ENCODE results near the gene TTLL11.

The TTLL11 gene

GRCh38 chr9:121917375-121918335 lies 175.5 kb downstream of the TTLL11 start:
- Histone ChIP-seq H3K4me1 (ENCODE audit: insufficient read depth, poor library complexity, severe bottlenecking) (peaks cover 12% of the 10 kb centered on the region), H3K36me3 (ENCODE audit: low read depth) (peaks cover 9% of the 10 kb centered on the region), H3K27ac (ENCODE audit: poor library complexity, severe bottlenecking) (no peak overlapping the region), H3K4me3 (ENCODE audit: severe bottlenecking) (no peak overlapping the region), H3K27me3 (ENCODE audit: insufficient read depth, poor library complexity, severe bottlenecking) (no peaks in the 10 kb centered on the region), H3K9me3 (ENCODE audit: severe bottlenecking) (no peaks in the 10 kb centered on the region)
- DNase-seq (ENCODE audit: low spot score) (no peak), ATAC-seq (ENCODE audit: low read depth) (no peak)
- no peak for TF ChIP-seq CTCF (IDR thresholded peaks at IDR 0.05; ENCODE audit: poor library complexity, severe bottlenecking)

- peaks cover 9% of the 10 kb centered on the region; the same call in 1 of the 2 replicates for H3K36me3 ChIP-seq (ENCODE audit: low read depth)
- peaks cover 12% of the 10 kb centered on the region for H3K4me1 ChIP-seq (ENCODE audit: insufficient read depth, poor library complexity, severe bottlenecking)
- ATAC-seq (ENCODE audit: low read depth): no peak
These were observed 177.8 kb downstream of the TTLL11 start for GRCh38 chr9:121915304-121915625.

GRCh38 chr9:121914604-121915303 lies 178.4 kb downstream of the TTLL11 start:
- no peak for TF ChIP-seq CTCF (IDR thresholded peaks at IDR 0.05; ENCODE audit: poor library complexity, severe bottlenecking)
- Histone ChIP-seq H3K4me1 (ENCODE audit: insufficient read depth, poor library complexity, severe bottlenecking) (peaks cover 12% of the 10 kb centered on the region), H3K36me3 (ENCODE audit: low read depth) (peaks cover 9% of the 10 kb centered on the region; the same call in 1 of the 2 replicates), H3K27ac (ENCODE audit: poor library complexity, severe bottlenecking) (no peak overlapping the region), H3K4me3 (ENCODE audit: severe bottlenecking) (no peak overlapping the region), H3K9me3 (ENCODE audit: severe bottlenecking) (no peaks in the 10 kb centered on the region), H3K27me3 (ENCODE audit: insufficient read depth, poor library complexity, severe bottlenecking) (no peaks in the 10 kb centered on the region)
- ATAC-seq (ENCODE audit: low read depth): no peak
- no peak for DNase-seq (ENCODE audit: low spot score)

More at GRCh38 chr9:121915304-121915625, 177.8 kb downstream of the TTLL11 start:
- H3K4me3 ChIP-seq (ENCODE audit: severe bottlenecking): no peak overlapping the region
- H3K27ac ChIP-seq (ENCODE audit: poor library complexity, severe bottlenecking): no peak overlapping the region
- no peak for TF ChIP-seq CTCF (IDR thresholded peaks at IDR 0.05; ENCODE audit: poor library complexity, severe bottlenecking)
- H3K9me3 ChIP-seq (ENCODE audit: severe bottlenecking): no peaks in the 10 kb centered on the region
- no peaks in the 10 kb centered on the region for H3K27me3 ChIP-seq (ENCODE audit: insufficient read depth, poor library complexity, severe bottlenecking)
- DNase-seq (ENCODE audit: low spot score): no peak

DNA sequence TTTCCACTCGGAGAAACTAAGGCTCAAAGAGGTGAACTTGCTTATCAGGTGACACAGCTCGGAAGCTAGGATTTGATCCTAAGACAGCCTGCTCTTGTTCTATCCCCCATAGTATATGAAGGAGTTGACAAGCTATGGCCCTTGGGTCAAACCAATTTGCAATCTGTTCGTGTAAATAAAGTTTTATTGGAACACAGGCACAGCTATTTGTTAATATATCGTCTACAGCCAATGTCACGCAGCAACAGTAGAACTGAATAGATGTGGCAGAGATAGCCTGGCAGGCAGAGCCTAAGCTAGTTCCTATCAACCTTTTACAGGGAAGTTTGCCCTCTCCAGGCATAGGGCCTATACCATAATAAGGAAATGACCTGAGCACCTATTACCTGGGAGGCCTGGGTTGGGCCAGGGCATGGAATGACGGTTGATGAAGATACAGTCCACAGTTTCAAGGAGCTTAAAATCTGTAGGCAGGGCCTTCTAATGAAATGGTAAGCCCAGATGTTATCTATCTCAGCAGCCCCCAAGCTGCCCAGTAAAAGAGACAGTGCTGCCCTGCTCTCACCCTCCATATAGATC lies 179.0 kb downstream of the TTLL11 start:
- ATAC-seq (ENCODE audit: low read depth): no peak
- H3K27ac ChIP-seq (ENCODE audit: poor library complexity, severe bottlenecking): no peak overlapping the region

More for the DNA sequence above, 179.0 kb downstream of the TTLL11 start:
- Histone ChIP-seq H3K4me1 (ENCODE audit: insufficient read depth, poor library complexity, severe bottlenecking) (peaks cover 12% of the 10 kb centered on the region), H3K36me3 (ENCODE audit: low read depth) (peaks cover 9% of the 10 kb centered on the region; the same call in 1 of the 2 replicates), H3K27me3 (ENCODE audit: insufficient read depth, poor library complexity, severe bottlenecking) (no peaks in the 10 kb centered on the region), H3K9me3 (ENCODE audit: severe bottlenecking) (no peaks in the 10 kb centered on the region), H3K4me3 (ENCODE audit: severe bottlenecking) (no peak overlapping the region)
- no peak for TF ChIP-seq CTCF (IDR thresholded peaks at IDR 0.05; ENCODE audit: poor library complexity, severe bottlenecking)
- no peak for DNase-seq (ENCODE audit: low spot score)

Data from RWPE2 (cell line).